UCSD-AML1 (cell line): ENCODE data around the gene STK4.
"Not testable (repeated sequence)": the region's sequence is repeated elsewhere in the genome, so short reads cannot be mapped to it uniquely, and the experiment has no call there.

ENCODE experiments used
- DNase-seq: peaks from one replicate; lab custom pipeline; 2025; ENCODE audit not compliant: unreplicated experiment; lab: John Stamatoyannopoulos, UW

Gene STK4

DNA sequence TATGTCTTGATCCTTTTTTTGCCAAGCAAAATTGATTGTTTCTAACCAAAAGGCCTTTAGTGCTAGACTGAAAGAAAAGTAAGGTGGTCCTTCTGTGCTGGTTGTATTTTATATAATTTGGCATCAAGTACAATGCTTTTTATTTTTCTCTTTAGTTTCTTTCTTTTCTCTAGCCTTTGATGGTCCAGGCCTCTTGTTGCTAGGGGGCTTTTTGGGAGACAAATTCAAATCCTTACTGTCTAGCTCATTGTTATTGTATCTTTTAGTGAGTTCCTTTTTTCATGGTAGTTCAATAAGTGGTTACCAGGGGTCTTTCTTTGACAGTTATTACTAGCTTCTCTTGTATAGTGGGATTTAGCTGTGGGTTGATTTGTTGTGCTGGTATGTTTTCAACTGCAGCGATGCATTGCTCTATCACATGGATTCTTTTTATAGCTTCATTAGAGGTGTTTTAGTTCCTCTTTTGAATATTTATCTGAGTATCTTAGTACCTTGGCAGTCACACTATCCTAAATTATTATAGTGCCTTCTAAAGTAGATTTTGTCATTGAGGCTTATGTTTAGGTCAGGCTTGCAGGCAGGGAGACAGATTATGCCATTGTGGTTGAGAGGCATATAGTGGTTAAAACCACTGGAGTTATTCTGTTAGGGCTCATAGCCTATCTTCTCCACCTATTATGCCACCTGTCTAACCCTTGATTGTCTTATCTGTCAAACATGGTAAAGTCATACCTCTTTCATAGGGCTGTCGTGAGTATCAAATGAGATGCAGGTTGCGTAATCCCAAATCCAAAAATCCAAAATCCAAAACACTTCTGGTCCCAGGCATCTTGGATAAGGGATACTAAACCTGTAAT is 85.1 kb downstream of the STK4 start:
- no peak for DNase-seq

DNA sequence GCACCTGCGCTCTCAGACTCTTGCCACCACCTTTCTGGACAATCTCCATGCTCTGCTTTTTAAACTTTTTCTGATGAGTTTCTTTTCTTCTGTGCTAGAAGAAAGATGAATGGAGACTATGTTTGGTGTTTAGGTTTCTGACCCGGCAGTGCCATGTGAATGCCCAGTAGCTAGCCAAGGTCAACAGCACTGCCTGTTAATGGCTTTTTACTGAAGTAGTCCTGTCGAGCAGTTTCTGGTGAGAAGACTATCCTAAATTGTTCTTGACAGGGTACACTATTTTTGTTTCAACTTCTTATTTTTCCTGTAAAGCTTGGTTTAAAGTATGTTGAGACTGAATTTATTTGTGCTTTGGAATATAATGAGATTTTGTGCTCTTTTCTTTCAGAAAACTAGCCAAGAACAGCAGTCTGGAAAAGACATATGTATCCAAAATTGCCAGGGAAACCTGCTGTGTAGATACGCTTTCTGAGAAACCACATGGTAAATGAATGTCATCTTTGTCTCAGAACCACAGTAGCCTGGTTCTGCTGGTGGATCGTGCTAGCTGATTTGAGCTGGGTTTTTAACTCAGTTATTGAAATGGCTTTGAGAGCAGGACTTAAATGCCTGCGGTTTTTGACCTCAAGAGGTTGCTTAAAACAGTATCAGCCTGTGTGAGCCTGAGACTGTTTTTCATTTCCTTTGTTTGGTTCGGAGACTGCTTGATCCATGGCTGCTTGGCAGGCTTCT is 86.6 kb downstream of the STK4 start:
- no peak for DNase-seq

DNA sequence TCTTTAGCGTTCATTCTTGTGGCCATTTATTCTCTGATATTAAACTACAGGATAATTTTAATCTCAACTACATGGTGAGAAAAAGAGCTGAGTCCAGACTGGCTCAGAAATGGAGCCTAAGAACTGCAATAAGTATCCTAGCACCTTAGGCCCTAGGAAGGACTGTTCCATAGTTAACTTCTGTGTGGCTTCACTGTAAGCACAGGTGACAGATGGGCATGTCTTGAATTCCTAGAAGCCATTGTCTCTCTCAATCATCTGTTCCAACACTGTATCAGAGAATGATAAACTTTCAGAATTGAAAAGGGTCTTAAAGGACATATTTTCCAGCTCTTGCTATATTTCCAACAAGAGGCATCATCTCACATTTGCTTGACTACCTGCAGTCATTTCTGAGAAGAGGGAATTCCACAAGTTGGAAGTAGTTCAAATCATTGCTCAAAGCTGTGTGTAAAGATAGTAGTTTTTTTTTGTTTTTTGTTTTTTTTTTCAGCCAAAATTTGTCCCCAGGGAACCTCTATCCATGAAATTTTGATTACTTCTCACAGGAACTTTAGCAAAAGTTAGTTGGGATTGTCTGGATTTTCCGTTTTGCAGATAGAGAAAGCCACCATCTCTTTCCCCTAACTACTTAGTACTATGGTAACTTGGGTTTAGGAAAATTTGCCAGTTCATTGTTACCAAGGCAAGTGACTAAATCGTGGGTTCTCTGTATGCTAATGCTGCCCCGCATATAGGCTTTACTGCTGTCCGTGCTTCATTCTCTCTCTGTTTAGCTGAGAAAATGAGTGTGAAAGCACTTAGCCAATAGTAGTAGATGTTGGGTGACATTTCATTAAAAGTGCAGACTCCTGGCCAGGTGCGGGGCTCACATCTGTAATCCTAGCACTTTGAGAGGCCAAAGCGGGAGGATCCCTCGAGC is 87.4 kb downstream of the STK4 start:
- no peak for DNase-seq

DNA sequence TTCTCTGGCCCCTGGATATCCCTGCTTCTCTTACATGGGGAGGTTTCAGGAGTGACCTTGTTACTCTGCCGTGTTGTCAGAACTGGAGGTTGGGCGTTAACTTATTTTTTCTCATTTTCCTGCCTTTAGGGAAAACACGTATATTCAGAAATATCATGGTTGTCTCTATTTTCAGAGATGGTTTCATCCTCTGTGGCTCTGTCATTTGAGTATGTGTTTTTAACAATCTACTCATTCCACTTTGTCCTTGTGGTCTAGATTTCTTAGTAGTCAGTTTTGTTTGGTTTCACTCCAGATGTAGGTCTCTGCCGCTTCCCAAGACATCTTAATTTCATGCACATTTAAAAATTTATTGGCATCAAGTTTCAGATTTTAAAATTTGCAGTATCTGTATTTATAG is 88.7 kb downstream of the STK4 start:
- no peak for DNase-seq

DNA sequence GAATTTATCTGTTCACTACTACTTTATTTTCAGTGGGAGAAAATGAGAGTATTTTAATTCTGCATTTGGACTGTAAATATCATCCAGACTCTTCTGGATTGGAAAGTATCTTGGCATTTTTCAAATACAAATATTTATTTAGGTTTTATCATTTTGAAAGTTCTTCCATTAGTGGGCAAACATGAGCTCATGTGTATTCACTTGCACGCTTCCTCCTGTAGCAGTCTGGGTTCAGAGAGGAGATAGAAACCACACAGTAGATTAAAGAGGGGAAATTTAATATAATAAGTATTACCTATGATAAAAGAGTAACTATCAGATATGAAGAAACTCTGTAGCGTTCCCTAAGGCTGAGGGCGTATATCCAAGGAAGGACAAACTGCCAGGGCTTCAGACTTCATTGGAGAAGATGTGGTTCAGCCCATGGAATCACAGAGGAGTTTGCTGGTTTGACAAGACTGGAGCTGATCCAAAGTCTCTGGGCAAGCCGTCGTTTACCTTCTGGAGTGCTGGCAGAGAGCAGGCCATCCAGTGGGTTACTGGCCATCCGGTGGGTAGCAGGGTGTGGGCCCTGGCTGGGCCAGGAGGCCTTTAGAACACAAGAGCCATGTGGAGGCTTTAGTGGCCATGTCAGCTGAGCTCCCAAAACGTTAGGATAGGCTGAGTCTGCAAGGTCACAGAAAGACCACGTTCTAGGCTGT is 90.3 kb downstream of the STK4 start:
- DNase-seq, result no peak

DNA sequence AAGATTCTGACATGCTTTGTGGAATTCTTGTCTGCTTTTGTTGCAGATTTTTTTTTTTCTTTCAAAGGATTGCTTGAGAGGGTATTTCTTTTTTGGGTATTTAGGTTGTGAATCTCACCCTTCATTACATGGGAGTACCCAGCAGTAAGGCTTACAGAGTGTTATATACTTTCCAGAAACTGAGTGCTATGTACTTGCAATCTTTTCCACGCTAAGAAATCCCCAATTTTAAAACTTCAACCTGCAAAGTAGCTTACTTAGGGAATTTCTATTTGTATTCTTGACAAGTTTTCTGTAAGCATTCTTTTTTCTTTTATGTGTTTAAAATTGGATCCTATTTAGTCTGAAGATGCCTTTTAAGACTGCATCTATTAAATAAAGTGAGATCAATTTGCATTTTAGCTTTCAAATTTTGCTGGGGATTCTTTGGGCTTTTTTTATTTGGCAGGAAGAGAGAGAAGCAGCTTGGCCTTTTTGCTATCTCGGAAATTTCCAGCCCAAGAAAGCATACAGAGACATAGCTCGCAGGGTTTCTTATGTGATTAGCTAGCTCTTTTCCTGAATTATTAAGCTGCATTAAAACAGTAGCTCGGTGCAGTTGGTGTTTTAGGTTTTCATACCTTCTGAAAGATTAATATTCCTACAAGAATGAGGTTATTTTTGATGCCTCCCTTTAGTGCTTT is 92.0 kb downstream of the STK4 start:
- no peak for DNase-seq

DNA sequence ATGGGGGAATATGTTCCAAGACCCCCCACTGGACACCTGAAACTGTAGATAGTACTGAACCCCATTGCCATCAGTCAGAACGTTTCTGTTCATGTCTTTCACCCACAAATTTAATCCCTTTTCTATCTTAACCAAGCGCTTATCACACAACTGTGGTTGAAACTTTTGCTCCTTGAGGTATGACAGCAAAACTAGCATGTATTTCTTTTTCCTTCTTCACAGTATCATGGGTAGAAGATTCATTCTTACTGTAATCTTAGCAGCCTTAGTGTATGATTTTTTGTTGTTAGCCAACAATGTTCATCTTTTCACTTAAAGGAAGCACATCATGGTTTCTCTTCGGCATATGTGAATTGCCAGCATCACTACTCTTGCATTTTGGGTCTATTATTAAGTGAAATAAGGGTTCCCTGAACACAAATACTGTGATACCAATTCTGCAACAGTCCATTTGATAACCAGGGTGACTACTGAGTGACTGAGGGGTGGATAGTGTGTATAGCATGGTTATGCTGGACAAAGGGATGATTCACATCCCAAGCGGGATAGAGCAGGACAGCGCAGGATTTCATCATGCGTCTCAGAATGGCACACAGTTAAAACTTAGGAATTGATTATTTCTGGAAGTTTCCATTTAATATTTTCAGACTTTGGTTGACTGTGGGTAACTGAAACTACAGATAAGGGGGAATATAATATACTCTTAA is 92.9 kb downstream of the STK4 start:
- DNase-seq, result no peak

DNA sequence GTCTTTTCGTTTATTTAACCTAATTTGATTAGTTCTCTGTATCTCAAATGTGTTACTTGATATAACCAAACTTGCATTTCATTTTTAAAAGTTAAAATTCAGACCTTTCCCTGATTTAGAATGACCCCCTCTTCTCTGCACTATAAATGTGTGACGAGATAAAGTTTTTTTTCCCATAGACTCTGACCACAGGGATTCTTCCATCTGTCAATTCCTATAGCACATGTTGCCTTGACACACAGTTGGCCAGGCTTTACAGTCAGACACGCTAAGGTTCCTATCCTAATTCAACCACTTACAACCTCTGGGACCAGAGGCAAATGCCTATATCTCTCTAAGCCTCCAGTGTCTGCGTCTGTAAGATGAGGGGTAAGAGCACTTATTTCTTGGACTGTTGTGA is 94.0 kb downstream of the STK4 start:
- no peak for DNase-seq

DNA sequence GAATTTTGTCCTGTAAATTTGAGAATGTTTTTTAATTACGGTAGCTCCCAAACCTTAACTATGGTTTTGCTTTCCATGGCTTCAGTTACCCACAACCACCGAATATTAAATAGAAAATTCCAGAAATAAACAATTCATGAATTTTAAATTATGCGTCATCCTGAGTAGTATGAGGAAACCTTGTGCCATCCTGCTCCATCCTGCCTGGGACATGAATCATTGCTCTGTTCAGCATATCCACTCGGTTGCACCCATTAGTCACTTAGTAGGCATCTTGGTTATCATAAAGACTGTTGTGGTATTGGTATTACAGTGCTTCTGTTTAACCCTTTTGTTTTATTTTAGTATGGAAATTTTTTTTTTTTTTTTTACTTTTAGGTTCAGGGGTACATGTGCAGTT is 94.9 kb downstream of the STK4 start:
- no peak for DNase-seq

DNA sequence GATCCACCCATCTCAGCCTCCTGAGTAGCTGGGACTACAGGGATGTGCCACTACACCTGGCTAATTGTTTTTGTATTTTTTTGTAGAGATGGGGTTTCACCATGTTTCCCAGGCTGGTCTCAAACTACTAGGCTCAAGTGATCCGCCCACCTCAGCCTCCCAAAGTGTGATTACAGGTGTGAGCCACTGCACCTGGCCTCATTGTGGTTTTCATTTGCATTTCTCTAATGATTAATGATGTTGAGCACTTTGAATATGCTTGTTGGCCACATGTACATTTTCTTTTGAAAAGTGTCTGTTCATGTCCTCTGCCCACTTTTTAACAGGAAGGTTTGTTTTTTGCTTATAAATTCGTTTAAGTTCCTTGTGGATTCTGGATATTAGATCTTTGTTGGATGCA is 96.8 kb downstream of the STK4 start:
- not testable (repeated sequence) for DNase-seq

DNA sequence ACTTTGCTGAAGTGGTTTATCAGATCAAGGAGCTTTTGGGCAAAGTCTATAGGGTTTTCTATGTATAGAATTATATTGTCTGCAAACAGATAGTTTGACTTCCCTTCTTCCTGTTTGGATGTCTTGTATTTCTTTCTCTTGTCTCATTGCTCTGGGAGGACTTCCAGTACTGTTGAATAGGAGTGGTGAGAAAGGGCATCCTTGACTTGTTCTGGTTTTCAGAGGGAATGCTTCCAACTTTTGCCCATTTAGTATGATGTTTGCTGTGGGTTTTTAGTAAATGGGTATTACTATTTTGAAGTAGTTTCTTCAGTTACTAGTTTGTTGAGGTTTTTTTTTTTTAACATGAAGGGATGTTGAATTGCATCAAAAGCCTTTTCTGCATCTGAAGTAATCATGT is 98.5 kb downstream of the STK4 start:
- no peak for DNase-seq

DNA sequence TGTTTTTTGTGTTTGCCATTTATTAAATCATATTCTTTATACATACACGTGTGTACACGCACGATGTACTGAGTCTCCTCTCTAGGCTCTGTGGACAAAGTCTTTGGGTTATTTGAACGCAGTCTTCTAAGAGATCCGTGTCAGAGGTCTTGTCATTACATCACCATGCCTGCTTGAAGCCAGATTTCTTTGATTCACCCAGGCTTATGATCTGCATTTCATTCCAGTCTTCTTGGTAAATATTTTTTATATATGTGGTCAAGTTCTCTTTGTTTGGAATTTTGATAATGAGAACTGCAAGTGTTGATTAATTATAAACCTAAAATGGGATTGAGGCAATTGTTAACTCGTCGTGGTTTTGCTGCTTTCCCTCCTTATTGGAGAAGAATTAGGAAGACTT is 100.1 kb downstream of the STK4 start:
- DNase-seq, result no peak

DNA sequence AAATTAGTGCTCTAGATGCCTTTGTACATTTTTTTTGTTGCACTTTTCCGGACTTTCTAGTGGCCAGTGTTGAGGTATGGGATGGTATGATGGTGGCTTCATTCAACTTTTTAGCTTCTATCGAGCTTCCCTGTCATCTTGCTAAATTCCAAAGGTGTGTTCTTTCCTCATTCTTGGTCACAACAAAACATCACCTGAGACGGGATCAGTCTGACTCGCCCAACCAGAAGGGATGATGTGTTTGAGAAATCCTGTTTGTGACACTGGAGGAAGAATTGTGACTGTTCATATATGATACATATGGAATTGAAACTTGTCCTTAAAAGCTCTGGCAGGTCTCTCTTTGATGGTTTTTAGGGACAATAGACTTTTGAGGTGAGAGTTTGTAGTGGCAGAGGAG is 100.8 kb downstream of the STK4 start:
- DNase-seq, result no peak

DNA sequence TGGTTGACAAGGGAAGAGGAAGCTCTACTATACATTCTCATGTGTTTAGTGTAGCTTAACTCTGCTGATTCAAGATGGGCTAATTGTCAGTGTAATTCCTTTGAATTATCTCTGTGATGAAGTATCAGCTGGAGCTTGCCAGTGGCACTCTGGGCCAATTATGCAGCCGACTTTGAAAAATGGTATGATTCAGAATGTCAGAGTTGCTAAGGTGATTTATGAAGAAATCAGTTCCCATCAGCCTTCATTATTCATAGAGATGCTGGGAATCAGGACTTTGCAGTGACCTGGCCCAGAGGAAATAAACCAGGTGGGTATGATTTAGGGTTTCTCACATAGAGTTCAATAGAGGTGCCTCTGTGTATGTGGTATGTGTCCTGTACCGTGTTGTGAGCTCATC is 101.2 kb downstream of the STK4 start:
- DNase-seq, result no peak

DNA sequence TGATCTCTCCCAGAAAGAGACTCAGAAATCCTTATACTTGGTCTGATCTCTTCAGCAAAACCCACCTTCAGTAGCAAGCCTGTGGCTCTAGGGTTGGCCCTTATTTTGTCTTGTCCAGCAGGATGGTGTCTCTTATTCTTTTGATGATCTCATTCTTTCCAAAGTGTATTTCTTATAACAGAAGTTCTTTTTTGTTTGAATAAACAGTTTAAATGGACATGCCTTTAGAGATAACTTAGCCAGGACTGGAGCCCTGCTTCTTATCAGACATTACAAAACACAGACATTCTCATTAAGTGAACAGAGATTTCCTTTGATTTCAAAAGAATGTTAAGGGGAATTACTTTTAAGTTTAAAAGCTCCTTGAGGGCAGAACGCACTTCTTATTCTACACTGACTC is 102.9 kb downstream of the STK4 start:
- DNase-seq, result no peak

DNA sequence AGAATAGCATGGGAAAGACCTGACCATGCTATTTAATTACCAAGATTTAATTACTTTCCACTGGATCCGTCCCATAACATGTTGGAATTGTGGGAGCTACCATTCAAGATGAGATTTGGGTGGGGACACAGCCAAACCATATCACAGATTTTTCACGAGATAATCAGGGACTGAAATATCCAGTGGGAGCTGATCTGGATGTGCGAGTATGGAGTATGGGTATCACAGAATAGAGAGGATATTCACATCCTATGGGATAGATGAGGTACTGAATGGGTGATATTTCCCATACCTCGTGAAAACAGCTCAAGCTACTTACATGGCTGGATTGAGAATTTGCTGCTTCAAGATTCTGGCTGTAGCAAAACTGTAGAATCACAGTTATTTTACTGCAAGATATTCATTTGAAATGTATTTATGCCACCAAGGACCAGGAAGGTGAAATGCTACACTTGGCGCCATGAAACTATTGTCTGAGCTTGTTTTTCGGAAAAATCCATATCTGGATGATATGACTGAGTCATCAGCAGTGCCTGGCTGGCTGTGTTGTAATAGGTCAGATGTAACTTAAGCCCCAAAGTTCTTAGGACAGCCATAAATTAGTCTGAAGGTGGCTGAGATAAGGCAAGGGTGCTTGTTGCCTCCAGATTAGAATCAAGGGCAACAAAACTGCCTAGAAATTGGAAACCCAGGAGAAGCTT is 104.8 kb downstream of the STK4 start:
- no peak for DNase-seq

DNA sequence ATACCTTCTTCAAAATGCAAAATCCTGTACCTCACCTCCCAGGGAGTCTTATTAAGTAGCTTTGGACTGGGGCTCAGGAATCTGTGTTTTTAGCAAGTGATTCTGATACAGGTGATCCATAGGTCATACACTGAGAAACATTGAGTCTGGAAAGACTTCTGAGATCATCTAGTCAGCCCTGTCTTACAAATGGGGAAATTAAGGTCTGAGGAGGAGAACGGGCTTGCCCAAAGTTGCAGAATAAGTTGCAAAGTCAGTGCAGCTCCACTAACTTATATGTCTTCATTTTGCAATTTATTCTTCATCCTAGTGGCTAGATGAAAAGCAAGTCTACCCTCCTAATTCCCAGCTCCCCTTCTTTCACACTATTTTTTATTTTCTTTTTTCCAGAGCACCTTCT is 105.8 kb downstream of the STK4 start:
- DNase-seq, result no peak

DNA sequence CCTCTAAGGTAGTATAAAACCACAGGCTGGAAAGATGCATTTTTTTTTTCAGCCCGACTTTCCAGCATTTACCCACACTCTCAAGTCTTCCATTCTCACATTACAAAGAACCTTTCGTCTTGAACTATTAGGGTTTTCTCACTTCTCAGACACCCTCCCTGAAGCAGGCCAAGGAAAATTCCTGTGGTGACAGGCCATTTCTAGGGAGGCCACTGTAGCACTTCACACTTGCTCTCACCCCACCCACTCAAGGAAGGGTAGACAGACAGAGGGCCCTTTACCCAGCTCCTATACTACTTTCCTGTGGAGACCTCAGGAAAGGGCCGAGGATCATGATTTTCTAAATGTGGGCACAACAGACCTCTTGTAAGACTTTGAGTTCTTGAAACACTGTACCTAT is 106.9 kb downstream of the STK4 start:
- no peak for DNase-seq

DNA sequence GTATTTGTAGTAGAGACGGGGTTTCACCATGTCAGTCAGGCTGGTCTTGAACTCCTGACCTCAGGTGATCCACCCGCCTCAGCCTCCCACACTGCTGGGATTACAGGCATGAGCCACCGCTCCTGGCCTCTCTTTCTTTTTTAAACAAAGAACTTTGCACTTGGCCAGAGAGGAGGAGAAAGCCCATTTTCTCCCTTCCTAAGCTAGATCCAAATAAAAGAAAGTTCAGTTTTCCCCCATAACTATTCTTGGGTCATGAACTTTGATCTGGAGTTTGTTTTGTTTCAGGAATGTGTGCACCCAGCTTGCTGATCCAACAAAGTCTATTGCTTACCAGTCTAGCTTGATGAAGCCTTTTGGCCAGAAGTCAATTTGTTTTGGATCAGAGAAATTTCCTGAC is 111.2 kb downstream of the STK4 start:
- DNase-seq, result no peak
